SJSA1 (cell line): Measurements from ENCODE around the gene SLC27A1. TPM values are rescaled to one million over a fixed set of nuclear protein-coding genes. Genes with fewer than 3 reads are reported as not detected.
A peak's percentile ranks its signal among the peaks of the same experiment; 100 is the strongest.
"Not testable (repeated sequence)": the region's sequence is repeated elsewhere in the genome, so short reads cannot be mapped to it uniquely, and the experiment has no call there.

ENCODE experiments used
- DNase-seq, 2 experiments: peaks; one replicate each; pipeline ENCODE4 v3.0.0-alpha.2; 2015 to 2020; ENCODE audit warnings: low spot score in 2 of 2, low read depth in 1 of 2
- H3K27ac ChIP-seq: fragments of 250-450 bp; sonication (Bioruptor Pico); 2 replicates; pipeline ENCODE4 v1.5.1; 2020; ENCODE audit warnings: mild to moderate bottlenecking, moderate library complexity
- H3K27me3 ChIP-seq: fragments of 250-450 bp; sonication (Bioruptor Pico); replicated peaks from 2 replicates; pipeline ENCODE4 v1.5.1; 2020; ENCODE audit warnings: mild to moderate bottlenecking, moderate library complexity
- H3K36me3 ChIP-seq: fragments of 250-450 bp; sonication (Bioruptor Pico); 2 replicates; pipeline ENCODE4 v1.5.1; 2020; ENCODE audit warnings: mild to moderate bottlenecking
- H3K4me1 ChIP-seq: fragments of 250-450 bp; sonication (Bioruptor Pico); replicated peaks from 2 replicates; pipeline ENCODE4 v1.6.1; 2021; ENCODE audit warnings: mild to moderate bottlenecking
- H3K4me3 ChIP-seq: fragments of 250-450 bp; sonication (Bioruptor Pico); 2 replicates; pipeline ENCODE4 v1.5.1; 2020; ENCODE audit warnings: mild to moderate bottlenecking
- H3K9me3 ChIP-seq: fragments of 250-450 bp; sonication (Bioruptor Pico); replicated peaks from 2 replicates; pipeline ENCODE4 v1.5.1; 2020; ENCODE audit warnings: mild to moderate bottlenecking
- total RNA-seq: library from RNA; depleted of rRNA; stranded (reverse); fragments of >200 nt; shearing (Covaris generic); gene quantifications from 2 replicates; pipeline ENCODE4 v1.2.3, GENCODE V29; 2014

Gene SLC27A1
- total RNA-seq, 1 experiment from 2014 or later, result 4.8 TPM

GRCh38 chr19:17536955-17537354 is 66.6 kb downstream of the SLC27A1 start:
- Histone ChIP-seq H3K4me3 (no peak overlapping the region), H3K27me3 (peaks cover 21% of the 10 kb centered on the region), H3K36me3 (0 out of 2 replicates have a peak, but pooled peaks cover 2% of the 10 kb centered on the region), H3K27ac (no peak overlapping the region), H3K9me3 (no peaks in the 10 kb centered on the region), H3K4me1 (peaks cover 11% of the 10 kb centered on the region)
- no peak for DNase-seq

DNA sequence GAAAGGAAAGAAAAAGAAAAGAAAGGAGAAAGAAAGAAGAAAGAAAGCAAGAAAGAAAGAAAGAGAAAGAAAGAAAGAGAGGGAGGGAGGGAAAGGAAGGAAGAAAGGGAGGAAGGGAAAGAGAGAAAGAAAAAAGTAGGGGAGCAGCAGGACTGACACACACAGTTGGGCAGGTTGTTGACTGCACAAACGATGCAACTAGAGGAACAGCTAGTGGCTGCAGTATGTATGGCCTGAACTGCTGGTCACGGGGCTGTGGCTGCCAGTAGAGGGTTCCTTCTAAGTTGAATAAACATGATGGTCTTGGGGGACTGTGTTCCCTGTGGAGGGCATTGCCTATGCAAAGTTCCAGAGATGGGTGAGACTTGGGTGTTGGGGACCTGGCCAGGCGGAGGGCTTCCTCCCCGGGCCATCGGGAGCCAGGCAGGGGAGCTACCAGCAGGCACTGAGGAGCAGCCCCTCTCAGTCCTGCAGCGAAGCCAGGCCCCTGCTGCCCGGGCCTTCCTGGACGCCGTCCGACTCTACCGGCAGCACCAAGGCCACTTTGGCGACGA is 68.4 kb downstream of the SLC27A1 start:
- H3K27me3 ChIP-seq, result peaks cover 19% of the 10 kb centered on the region
- H3K9me3 ChIP-seq, result no peaks in the 10 kb centered on the region
- H3K36me3 ChIP-seq, result 0 out of 2 replicates have a peak, but pooled peaks cover 2% of the 10 kb centered on the region
- H3K4me3 ChIP-seq, result peak overlapping the region; percentile 25
- DNase-seq, result no peak
- H3K4me1 ChIP-seq, result peaks cover 11% of the 10 kb centered on the region
- no peak overlapping the region for H3K27ac ChIP-seq

DNA sequence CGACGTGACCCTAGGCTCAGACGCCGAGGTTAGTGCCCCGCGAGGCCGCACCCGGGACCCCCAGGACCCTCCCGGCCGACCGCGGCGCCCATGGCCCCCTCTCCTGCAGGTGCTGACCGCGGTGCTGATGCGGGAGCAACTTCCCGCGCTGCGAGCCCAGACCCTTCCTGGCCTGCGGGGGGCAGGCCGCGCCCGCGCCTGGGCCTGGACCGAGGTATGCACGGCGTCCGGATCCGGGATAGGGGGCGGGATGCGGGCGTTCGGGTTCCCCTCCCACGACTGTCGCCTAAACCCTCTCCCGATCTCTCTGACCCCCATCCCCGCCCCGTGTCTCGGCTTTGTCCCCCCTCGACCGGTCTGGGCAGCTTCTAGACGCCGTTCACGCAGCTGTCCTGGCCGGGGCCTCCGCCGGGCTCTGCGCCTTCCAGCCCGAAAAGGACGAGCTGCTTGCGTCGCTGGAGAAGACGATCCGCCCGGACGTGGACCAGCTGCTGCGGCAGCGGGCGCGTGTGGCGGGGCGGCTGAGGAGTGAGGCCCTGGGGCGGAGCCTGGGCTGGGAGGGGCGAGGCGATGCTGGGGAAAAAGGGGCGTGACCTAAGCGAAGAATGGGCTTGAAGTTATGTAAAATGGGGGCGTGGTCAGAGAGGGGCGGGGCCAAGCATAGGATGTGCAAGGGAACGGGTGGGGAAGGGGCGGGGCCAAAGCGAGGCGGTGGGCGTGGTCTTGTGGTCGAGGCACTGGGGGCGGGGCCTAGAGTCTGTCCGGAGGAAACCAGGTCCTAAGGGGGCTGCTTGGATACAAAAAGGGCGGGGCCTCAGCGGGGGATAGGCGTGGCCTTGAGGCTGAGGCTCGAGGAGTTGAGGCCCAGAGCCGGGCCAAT is 69.2 kb downstream of the SLC27A1 start:
- H3K4me1 ChIP-seq, result peaks cover 11% of the 10 kb centered on the region
- peak; percentile 70 to 97 for DNase-seq
- H3K4me3 ChIP-seq, result peak overlapping the region; percentile 25
- no peak overlapping the region for H3K27ac ChIP-seq
- H3K9me3 ChIP-seq, result no peaks in the 10 kb centered on the region
- peaks cover 15% of the 10 kb centered on the region for H3K27me3 ChIP-seq
- H3K36me3 ChIP-seq, result 0 out of 2 replicates have a peak, but pooled peaks cover 2% of the 10 kb centered on the region

- Histone ChIP-seq H3K27ac (no peak overlapping the region), H3K4me1 (peaks cover 11% of the 10 kb centered on the region), H3K9me3 (no peaks in the 10 kb centered on the region), H3K36me3 (0 out of 2 replicates have a peak, but pooled peaks cover 2% of the 10 kb centered on the region), H3K4me3 (no peak overlapping the region), H3K27me3 (peaks cover 15% of the 10 kb centered on the region)
- DNase-seq, result no peak
Measured at GRCh38 chr19:17540174-17540573, 69.8 kb downstream of the SLC27A1 start.

GRCh38 chr19:17541184-17541759 is 70.9 kb downstream of the SLC27A1 start:
- Histone ChIP-seq H3K9me3 (no peaks in the 10 kb centered on the region), H3K27me3 (peaks cover 11% of the 10 kb centered on the region), H3K4me1 (peaks cover 11% of the 10 kb centered on the region), H3K4me3 (no peak overlapping the region), H3K36me3 (0 out of 2 replicates have a peak, but pooled peaks cover 2% of the 10 kb centered on the region), H3K27ac (no peak overlapping the region)
- no peak for DNase-seq

DNA sequence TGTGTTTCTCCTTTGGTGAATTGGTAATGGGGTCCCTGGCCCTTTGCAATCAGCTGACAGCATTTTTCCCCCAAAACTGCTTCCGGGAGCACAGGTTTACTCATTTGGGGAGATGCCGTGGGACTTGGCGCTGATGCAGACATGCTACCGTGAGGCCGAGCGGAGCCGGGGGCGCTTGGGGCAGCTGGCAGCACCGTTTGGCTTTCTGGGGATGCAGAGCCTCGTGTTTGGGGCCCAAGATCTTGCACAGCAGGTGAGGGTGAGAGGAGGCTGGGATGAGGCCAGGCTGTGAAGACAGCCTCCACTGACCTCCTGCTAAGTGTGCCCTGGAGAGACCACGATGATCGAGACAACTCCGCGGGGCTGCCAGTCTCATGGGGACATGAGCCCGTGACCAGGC is 71.7 kb downstream of the SLC27A1 start:
- Histone ChIP-seq H3K27me3 (peaks cover 7% of the 10 kb centered on the region), H3K4me3 (no peak overlapping the region), H3K27ac (no peak overlapping the region), H3K9me3 (no peaks in the 10 kb centered on the region), H3K4me1 (peaks cover 11% of the 10 kb centered on the region), H3K36me3 (0 out of 2 replicates have a peak, but pooled peaks cover 2% of the 10 kb centered on the region)
- DNase-seq, result no peak

DNA sequence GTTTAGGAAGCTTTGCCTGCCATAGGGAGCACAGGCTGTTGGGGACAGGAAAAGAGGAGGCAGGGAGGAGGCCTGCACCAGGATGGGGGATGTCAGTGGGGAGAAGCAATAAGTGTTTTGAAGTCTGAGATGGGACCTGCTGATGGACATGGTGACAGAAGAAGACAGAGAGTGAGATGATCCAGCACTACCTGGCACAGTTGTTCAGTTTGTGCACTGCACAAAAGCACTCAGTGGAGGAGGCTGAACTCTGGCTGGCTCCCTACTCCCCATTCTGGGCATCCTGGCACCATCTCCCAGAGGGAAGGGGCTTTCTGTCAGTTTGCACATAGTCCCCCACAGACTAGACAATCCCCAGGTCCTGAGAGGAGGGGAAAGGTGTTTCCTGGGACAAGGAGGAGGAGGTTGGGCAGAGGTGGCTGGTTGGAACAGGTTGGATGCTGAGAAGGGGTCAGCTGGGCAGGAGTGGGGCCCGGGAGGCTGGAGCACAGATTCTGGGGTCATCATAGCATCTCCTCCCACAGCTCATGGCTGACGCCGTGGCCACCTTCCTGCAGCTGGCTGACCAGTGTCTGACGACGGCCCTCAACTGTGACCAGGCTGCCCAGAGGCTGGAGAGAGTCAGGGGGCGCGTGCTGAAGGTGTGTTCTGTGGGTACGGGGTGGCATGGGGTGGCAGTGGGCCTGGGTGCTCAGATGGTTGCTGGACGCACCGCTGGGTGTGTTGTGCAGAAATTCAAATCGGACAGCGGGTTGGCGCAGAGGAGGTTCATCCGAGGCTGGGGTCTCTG is 72.7 kb downstream of the SLC27A1 start:
- H3K9me3 ChIP-seq, result no peaks in the 10 kb centered on the region
- H3K36me3 ChIP-seq, result 0 out of 2 replicates have a peak, but pooled peaks cover 2% of the 10 kb centered on the region
- no peak overlapping the region for H3K4me3 ChIP-seq

DNA sequence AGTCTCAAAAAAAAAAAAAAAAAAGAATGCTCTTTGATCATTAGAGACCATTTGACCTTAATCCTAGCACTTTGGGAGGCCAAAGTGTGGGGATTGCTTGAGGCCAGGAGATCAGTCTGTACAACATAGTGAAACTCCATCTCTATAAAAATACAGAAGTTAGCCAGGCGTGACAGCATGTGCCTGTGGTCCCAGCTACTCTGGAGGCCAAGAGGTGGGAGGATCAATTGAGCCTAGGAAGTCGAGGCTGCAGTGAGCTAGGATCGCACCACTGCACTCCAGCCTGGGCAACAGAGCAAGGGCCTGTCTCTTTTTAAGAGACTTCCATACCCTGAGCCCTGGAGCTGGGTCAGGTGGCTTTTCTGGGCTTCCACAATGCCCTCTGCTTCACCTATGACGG is 73.7 kb downstream of the SLC27A1 start:
- no peak for DNase-seq
- H3K27ac ChIP-seq, result no peak overlapping the region
- no peaks in the 10 kb centered on the region for H3K9me3 ChIP-seq
- H3K4me1 ChIP-seq, result peaks cover 7% of the 10 kb centered on the region
- H3K4me3 ChIP-seq, result no peak overlapping the region
- H3K36me3 ChIP-seq, result 0 out of 2 replicates have a peak, but pooled peaks cover 2% of the 10 kb centered on the region
- H3K27me3 ChIP-seq, result peaks cover 2% of the 10 kb centered on the region

More for the DNA sequence above, 72.7 kb downstream of the SLC27A1 start:
- Histone ChIP-seq H3K27me3 (peaks cover 7% of the 10 kb centered on the region), H3K27ac (no peak overlapping the region), H3K4me1 (peaks cover 11% of the 10 kb centered on the region)
- DNase-seq, result no peak

DNA sequence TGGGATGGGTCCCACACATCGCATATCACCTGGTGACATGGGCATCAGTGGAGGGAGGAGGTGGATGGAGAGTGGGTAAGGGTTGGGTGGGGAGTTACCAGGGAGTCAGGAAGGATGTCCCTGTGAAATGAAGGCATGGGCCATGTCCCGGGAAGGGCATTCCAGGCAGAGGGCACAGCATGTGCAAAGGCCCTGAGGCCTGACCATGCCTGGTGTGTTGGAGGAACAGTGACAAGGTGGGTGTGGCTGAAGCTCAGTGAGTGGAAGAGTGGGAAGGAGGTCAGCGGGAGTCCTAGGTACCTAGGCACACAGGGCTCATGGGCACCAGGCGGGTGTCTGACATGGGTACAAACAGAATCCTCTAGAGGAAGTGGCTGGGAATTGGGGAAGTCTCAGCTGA is 74.1 kb downstream of the SLC27A1 start:
- no peaks in the 10 kb centered on the region for H3K36me3 ChIP-seq
- H3K4me1 ChIP-seq, result peaks cover 3% of the 10 kb centered on the region
- DNase-seq, result no peak
- no peaks in the 10 kb centered on the region for H3K27me3 ChIP-seq
- no peaks in the 10 kb centered on the region for H3K9me3 ChIP-seq
- no peak overlapping the region for H3K27ac ChIP-seq
- no peak overlapping the region for H3K4me3 ChIP-seq

DNA sequence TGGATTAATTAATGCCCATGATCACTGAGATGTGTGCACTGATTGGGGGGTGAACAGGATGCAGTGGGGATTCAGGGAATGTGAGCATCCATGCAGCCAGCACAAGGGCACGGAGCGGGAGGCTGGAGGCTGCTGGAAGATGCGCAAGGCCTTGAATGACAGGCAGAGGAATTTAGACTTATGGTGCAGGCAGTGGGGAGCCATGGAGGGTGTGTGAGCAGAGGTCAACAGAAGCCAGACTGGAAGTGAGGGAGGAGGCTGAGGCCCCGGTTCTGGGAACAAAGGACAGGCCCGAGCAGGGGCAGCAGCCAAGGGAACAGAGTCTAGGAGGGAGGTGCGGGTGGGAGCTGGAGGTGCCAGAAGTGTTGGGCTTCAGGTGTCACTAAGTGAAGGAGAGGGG is 77.8 kb downstream of the SLC27A1 start:
- Histone ChIP-seq H3K36me3 (no peaks in the 10 kb centered on the region), H3K4me1 (no peaks in the 10 kb centered on the region), H3K27ac (no peak overlapping the region), H3K9me3 (no peaks in the 10 kb centered on the region), H3K27me3 (no peaks in the 10 kb centered on the region), H3K4me3 (no peak overlapping the region)
- DNase-seq, result no peak

DNA sequence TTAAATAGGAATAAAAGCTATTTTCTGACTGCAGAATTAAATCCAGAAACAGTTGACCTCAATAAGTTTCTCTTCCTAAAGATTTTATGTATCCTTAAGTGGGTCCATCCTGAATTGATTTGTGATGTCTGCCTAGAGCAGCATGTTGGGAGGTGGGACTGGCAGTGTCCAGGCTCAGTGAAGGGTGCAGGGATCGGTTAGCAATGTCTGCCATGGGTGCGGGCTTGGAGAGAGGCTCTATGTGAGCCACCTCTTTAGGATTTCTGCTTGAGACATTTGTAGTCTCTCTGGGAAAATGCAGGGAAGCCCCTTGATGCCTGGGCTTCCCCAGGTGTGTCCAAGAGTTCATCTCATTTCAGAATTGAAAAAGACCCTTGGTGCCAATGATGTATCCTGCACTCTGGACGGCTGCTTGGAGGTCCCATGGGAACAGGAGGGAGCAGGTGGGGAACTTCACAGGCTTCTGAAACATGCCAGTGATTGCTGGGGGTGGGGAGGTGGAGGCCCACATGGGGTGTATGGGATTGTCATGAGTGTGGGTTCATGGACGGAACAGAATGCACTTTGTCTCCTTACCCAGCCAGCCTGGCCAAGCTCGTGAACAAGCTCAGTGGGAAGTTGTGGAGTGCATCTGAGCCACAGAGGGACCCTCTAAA is 78.9 kb downstream of the SLC27A1 start:
- DNase-seq, result no peak

GRCh38 chr19:17550076-17550667 is 79.8 kb downstream of the SLC27A1 start:
- Histone ChIP-seq H3K4me3 (no peak overlapping the region), H3K9me3 (no peaks in the 10 kb centered on the region), H3K27me3 (no peaks in the 10 kb centered on the region), H3K36me3 (no peaks in the 10 kb centered on the region), H3K27ac (no peak overlapping the region), H3K4me1 (peaks cover 3% of the 10 kb centered on the region)
- DNase-seq, result no peak

More for the DNA sequence above, 78.9 kb downstream of the SLC27A1 start:
- Histone ChIP-seq H3K27ac (no peak overlapping the region), H3K4me3 (no peak overlapping the region), H3K36me3 (no peaks in the 10 kb centered on the region), H3K4me1 (no peaks in the 10 kb centered on the region), H3K9me3 (no peaks in the 10 kb centered on the region), H3K27me3 (no peaks in the 10 kb centered on the region)

DNA sequence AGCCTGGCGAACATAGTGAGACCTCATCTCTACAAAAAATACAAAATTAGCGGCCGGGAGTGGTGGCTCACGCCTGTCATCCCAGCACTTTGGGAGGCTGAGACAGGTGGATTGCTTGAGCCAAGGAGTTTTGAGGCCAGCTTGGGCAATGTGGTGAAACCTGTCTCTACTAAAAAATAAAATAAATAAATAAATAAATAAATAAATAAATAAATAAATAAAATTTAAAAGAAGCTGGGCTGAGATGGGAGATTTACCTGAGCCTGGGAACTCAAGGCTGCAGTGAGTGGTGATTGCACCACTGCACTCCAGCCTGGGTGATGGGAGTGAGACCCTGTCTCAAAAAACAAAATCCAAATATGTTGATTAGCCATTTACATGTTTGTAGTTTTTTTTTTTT is 82.4 kb downstream of the SLC27A1 start:
- not testable (repeated sequence) for H3K27ac ChIP-seq, DNase-seq, H3K9me3 ChIP-seq, H3K27me3 ChIP-seq, H3K4me3 ChIP-seq
- peaks cover 10% of the 10 kb centered on the region for H3K4me1 ChIP-seq
- H3K36me3 ChIP-seq, result peaks cover 14% of the 10 kb centered on the region
